NCI-H1694 (cell line): ENCODE results near the gene ARFGAP1.

ENCODE experiments used
- DNase-seq: peaks from one replicate; lab custom pipeline; 2025; lab: John Stamatoyannopoulos, UW

The ARFGAP1 gene

GRCh38 chr20:63260521-63260920 lies 12.1 kb upstream of the ARFGAP1 start:
- DNase-seq, result no peak

- DNase-seq, result no peak
Measured at GRCh38 chr20:63261060-63261794, 11.4 kb upstream of the ARFGAP1 start.

- no peak for DNase-seq
Measured at GRCh38 chr20:63261795-63262528, 10.7 kb upstream of the ARFGAP1 start.

- no peak for DNase-seq
Measured at GRCh38 chr20:63262836-63263235, 9.8 kb upstream of the ARFGAP1 start.

- no peak for DNase-seq
Measured at GRCh38 chr20:63264000-63264399, 8.6 kb upstream of the ARFGAP1 start.

- no peak for DNase-seq
Measured at GRCh38 chr20:63264519-63264918, 8.1 kb upstream of the ARFGAP1 start.

- DNase-seq, result no peak
Measured at GRCh38 chr20:63265891-63266515, 6.6 kb upstream of the ARFGAP1 start.

- no peak for DNase-seq
Measured at GRCh38 chr20:63267691-63268090, 4.9 kb upstream of the ARFGAP1 start.

GRCh38 chr20:63268256-63268655 lies 4.4 kb upstream of the ARFGAP1 start:
- no peak for DNase-seq

GRCh38 chr20:63268671-63269439 lies 3.8 kb upstream of the ARFGAP1 start:
- no peak for DNase-seq

- DNase-seq, result no peak
Measured at GRCh38 chr20:63269724-63270123, 2.9 kb upstream of the ARFGAP1 start.

GRCh38 chr20:63270606-63271325 lies 1.8 kb upstream of the ARFGAP1 start:
- DNase-seq, result no peak

GRCh38 chr20:63273059-63273579 lies 506 bp downstream of the ARFGAP1 start:
- DNase-seq, result no peak

- no peak for DNase-seq
Measured at GRCh38 chr20:63273635-63274380, 1.2 kb downstream of the ARFGAP1 start.

- DNase-seq, result no peak
Measured at GRCh38 chr20:63274381-63275228, 2.0 kb downstream of the ARFGAP1 start.

GRCh38 chr20:63275825-63276224 lies 3.2 kb downstream of the ARFGAP1 start:
- DNase-seq, result no peak

- DNase-seq, result no peak
Measured at GRCh38 chr20:63276956-63277355, 4.3 kb downstream of the ARFGAP1 start.

- DNase-seq, result no peak
Measured at GRCh38 chr20:63277466-63278272, 5.1 kb downstream of the ARFGAP1 start.

GRCh38 chr20:63278661-63279060 lies 6.0 kb downstream of the ARFGAP1 start:
- no peak for DNase-seq
